Gastrocnemius medialis (tissue), 4 donors: ENCODE data around the gene SLX9. TPM values are rescaled to one million over a fixed set of nuclear protein-coding genes. Genes with fewer than 3 reads are reported as not detected.

Experiments used
- ATAC-seq, 2 donors: fragments of 150-250 bp; one replicate each; pipeline ENCODE4 v1.9.1; 2016
- DNase-seq, 2 donors: peaks; one replicate each; pipeline ENCODE4 v3.0.0-alpha.2; 2019
- H3K27ac ChIP-seq, 4 donors: fragments of 200-600 bp; sonication (generic); 1 replicate in 1 of 4; 2 replicates in 3 of 4; pipeline ENCODE4 v1.5.1; 2016 to 2018; ENCODE audit warnings: mild to moderate bottlenecking in 2 of 4, moderate library complexity in 1 of 4
- H3K27me3 ChIP-seq, 3 donors: fragments of 200-600 bp; sonication (generic) in 2 of 3; 1 replicate in 1 of 3; 2 replicates in 2 of 3; pipeline versions ENCODE4 v1.5.1 to v1.6.0; 2016 to 2019; ENCODE audit warnings: mild to moderate bottlenecking in 1 of 3, moderate library complexity in 1 of 3
- H3K36me3 ChIP-seq, 2 donors: fragments of 200-600 bp; sonication (generic) in 1 of 2; one replicate each; pipeline ENCODE4 v1.5.1; 2017 to 2018
- H3K4me1 ChIP-seq, 2 donors: fragments of 200-600 bp; sonication (generic) in 1 of 2; one replicate each; pipeline ENCODE4 v1.5.1; 2016 to 2017; ENCODE audit warnings: mild to moderate bottlenecking in 2 of 2
- H3K4me3 ChIP-seq, 4 donors: fragments of 200-600 bp; sonication (generic) in 3 of 4; 1 replicate in 1 of 4; 2 replicates in 3 of 4; pipeline ENCODE4 v1.5.1; 2016 to 2019; ENCODE audit warnings: mild to moderate bottlenecking in 2 of 4
- H3K9me3 ChIP-seq, 3 donors: fragments of 200-600 bp; sonication (generic) in 2 of 3; 1 replicate in 1 of 3; 2 replicates in 2 of 3; pipeline ENCODE4 v1.5.1; 2016 to 2019
- POLR2A ChIP-seq, 2 donors: fragments of 450-650 bp; IDR thresholded peaks; one replicate each; pipeline ENCODE4 v1.6.1; 2017; ENCODE audit warnings: antibody characterized with exemption in 2 of 2, mild to moderate bottlenecking in 2 of 2, moderate library complexity in 2 of 2
- in situ Hi-C, 4 donors: fragments of 200-750 bp; cut with MboI; loops; one replicate each; pipeline versions ENCODE4 v1.15.0 to v1.8.0; 2017; ENCODE audit warnings: low sequenced_read_pairs in 4 of 4
- intact Hi-C: fragments of 100-400 bp; cut with DNase I; formaldehyde crosslinking; loops from one replicate; pipeline ENCODE4 v1.15.1; 2023; ENCODE audit warnings: low total_unique reads
- total RNA-seq, 4 donors: library from RNA; depleted of rRNA; stranded (reverse); fragments of >200 nt; gene quantifications; one replicate each; pipeline versions ENCODE4 v1.1.0 to v1.2.3, GENCODE V29; 2016
- TF ChIP-seq, protein P1 (sequence below), 5 experiments: fragments of 450-650 bp in 3 of 5; fragments of 200-600 bp in 2 of 5; sonication (generic) in 2 of 5; IDR thresholded peaks in 4 of 5; conservative IDR thresholded peaks in 1 of 5; 1 replicate in 4 of 5; 2 replicates in 1 of 5; pipeline ENCODE4 v1.5.1; 2016 to 2019; ENCODE audit warnings: antibody characterized with exemption in 5 of 5, mild to moderate bottlenecking in 3 of 5, moderate library complexity in 3 of 5

Gene SLX9
- total RNA-seq, 4 donors from 2014 or later: 23.7 to 37.6 (median 25.8) TPM

DNA sequence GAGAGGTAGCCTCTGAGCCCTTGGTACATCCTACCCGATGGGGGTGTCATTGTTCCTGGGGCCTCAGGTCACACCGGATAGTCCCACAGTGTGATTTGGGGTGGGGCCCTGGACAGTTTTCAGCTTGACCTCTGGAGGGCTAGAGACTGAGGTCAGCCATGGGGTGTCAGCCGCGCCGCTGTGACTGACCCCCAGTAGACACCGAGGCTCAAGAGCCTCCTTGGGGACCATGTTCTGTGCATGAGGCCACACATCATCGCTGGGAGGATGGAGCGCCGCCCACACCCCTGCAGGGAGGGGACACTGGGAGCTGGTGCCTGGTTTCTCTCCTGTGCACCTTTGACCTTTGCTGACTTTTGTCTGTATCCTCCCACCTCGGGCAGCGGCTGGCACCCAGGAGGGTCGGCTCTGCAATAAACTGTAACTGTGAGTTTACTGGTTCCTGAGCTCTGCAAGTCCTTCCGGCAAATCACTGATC is 41.8 kb upstream of the SLX9 start:
- ATAC-seq: no peak
- Histone ChIP-seq H3K27me3 (peaks cover 0 to 3% (median 0%) of the 10 kb centered on the region in 3 donors), H3K4me3 (no peak overlapping the region), H3K27ac (no peak overlapping the region), H3K36me3 (no peaks in the 10 kb centered on the region), H3K4me1 (no peaks in the 10 kb centered on the region), H3K9me3 (no peaks in the 10 kb centered on the region)
- DNase-seq: no peak
- in situ Hi-C loops: no loop called here
- intact Hi-C loops: no loop called here
- TF ChIP-seq POLR2A (IDR thresholded peaks at IDR 0.05): no peak
- TF ChIP-seq, protein P1, sequence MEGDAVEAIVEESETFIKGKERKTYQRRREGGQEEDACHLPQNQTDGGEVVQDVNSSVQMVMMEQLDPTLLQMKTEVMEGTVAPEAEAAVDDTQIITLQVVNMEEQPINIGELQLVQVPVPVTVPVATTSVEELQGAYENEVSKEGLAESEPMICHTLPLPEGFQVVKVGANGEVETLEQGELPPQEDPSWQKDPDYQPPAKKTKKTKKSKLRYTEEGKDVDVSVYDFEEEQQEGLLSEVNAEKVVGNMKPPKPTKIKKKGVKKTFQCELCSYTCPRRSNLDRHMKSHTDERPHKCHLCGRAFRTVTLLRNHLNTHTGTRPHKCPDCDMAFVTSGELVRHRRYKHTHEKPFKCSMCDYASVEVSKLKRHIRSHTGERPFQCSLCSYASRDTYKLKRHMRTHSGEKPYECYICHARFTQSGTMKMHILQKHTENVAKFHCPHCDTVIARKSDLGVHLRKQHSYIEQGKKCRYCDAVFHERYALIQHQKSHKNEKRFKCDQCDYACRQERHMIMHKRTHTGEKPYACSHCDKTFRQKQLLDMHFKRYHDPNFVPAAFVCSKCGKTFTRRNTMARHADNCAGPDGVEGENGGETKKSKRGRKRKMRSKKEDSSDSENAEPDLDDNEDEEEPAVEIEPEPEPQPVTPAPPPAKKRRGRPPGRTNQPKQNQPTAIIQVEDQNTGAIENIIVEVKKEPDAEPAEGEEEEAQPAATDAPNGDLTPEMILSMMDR (IDR thresholded peaks at IDR 0.05 in 4 of 5, conservative IDR thresholded peaks at IDR 0.05 in 1 of 5): no peak

DNA sequence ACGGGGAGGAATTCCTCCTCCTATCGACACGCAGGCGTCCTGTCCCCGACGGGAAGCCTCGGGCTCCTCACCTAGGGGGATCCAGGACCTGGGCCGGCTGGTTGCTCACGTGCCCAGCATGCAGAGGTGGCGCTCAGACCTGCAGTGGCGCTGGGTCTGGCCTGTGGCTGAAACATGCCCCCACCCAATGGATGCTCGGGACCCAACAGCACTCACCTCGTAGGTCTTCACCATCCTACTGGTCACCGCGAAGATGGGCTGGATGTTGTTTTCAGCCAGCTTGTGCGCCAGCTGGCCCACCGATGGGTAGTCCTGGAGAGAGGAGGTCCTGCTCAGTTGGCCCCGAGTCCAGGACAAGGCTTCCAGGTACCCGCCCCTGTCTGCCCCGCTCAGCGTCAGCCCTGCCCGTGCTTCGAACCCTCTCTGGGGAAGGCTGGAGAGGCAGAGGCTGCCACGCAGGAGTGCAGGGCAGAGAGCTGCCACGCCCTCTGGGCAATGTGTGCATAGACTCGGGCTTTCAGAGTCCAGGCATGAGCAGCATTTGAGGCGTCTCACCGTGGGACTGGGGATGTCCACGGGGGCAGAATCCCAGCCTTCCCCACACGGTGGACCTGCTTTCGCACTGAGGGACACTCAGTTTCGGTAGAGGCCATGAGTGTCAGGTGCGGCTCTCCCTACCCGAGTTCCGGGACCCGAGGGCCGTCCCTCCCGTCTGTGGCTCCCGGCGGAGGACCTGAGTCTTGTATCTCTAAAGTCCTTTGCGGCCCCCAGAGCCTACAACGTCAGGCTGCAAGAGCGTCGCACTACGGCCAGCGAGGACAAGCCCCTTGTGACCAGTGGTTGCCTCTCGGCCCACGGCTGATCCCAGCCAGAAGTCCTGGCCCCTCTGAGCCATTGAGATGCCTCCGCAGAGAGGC is 40.7 kb upstream of the SLX9 start:
- intact Hi-C loops: no loop called here
- H3K27ac ChIP-seq: no peak overlapping the region
- DNase-seq (no peak), ATAC-seq (no peak)
- TF ChIP-seq, protein P1 (IDR thresholded peaks at IDR 0.05 in 4 of 5, conservative IDR thresholded peaks at IDR 0.05 in 1 of 5): no peak
- TF ChIP-seq POLR2A (IDR thresholded peaks at IDR 0.05): no peak
- H3K4me1 ChIP-seq: no peaks in the 10 kb centered on the region
- no peaks in the 10 kb centered on the region for H3K36me3 ChIP-seq
- no peaks in the 10 kb centered on the region for H3K9me3 ChIP-seq
- H3K27me3 ChIP-seq: peaks cover 0 to 3% (median 0%) of the 10 kb centered on the region in 3 donors
- in situ Hi-C loops: no loop called here
- H3K4me3 ChIP-seq: no peak overlapping the region

DNA sequence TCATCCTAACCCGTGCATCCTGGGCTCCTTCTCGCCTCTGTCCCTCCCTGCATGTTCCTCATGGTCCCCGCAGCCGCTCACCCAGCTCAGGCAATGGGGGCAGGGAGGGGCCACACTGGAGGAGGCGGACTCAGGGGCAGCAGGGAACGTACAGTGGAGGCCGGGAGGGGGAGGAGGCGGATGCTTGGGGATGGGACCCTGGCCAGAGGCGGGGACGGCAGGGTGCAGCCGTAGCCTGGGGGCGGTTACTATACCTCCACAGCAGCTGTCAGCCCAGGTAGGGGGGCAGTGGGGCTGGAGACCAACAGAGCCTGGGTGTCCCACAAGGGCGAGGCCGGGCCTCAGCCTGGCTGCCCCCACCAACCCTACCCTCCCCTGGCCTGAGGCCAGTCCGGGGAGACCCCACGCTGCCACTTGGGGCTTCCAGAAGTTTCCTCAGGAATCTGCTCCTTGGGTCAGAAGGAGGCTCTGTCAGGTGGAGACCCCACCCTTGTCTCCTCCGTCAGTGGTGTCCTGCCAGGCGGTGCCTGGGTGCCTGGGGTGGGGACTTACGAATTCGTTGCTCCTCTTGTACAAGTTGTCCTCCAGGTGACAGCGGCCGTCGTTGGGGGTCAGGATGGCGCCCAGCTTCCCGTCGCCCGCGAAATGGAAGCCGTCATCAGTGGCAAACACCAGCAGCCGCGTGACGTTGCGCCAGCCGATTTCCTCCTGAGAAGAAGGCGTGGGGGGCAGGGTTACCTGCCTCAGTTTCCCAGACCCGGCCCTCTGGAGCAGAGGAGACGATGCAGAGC is 39.9 kb upstream of the SLX9 start:
- TF ChIP-seq POLR2A (IDR thresholded peaks at IDR 0.05): no peak
- TF ChIP-seq, protein P1 (IDR thresholded peaks at IDR 0.05 in 4 of 5, conservative IDR thresholded peaks at IDR 0.05 in 1 of 5): no peak

DNA sequence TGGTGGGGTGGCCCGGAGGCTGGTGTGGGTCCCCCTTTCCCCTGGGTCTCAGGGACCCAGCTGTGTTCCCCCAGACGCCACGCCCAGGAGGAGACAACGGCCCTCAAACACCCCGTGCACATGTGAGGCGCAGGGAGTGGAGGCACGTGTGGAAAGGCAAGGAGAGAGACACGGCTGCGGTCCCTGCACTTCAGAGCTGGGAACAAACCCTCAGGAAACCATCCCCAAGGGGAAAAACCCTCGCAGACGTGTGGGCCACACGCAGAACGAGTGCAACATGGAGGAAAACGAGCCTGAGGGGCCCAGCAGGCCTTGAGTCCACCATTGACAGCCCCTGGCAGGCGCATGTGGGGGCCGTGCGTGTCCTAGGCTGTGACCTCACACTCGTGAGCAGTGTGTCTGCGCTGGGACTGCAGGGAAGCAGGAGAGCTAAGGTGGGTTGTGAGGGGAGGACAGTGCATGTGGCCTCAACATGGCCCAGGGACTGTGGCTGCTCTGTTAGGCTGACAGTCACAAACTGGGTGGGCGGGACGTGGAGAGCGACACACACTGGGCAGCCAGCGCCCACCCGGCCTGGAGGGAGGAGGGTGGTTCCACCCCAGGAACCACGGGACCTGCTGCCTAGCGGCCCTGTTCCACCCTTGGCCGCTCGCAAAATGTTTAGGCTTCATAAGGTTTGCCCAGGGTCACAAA is 39.1 kb upstream of the SLX9 start:
- Histone ChIP-seq H3K4me1 (no peaks in the 10 kb centered on the region), H3K4me3 (no peak overlapping the region), H3K27me3 (peaks cover 0 to 3% (median 0%) of the 10 kb centered on the region in 3 donors), H3K36me3 (no peaks in the 10 kb centered on the region), H3K9me3 (no peaks in the 10 kb centered on the region), H3K27ac (no peak overlapping the region)
- ATAC-seq (no peak), DNase-seq (no peak)
- intact Hi-C loops: no loop called here
- TF ChIP-seq, protein P1 (IDR thresholded peaks at IDR 0.05 in 4 of 5, conservative IDR thresholded peaks at IDR 0.05 in 1 of 5): no peak
- no peak for TF ChIP-seq POLR2A (IDR thresholded peaks at IDR 0.05)
- in situ Hi-C loops: no loop called here

More for the DNA sequence above, 39.9 kb upstream of the SLX9 start:
- Histone ChIP-seq H3K27ac (no peak overlapping the region), H3K27me3 (peaks cover 0 to 3% (median 0%) of the 10 kb centered on the region in 3 donors), H3K4me3 (no peak overlapping the region), H3K4me1 (no peaks in the 10 kb centered on the region), H3K36me3 (no peaks in the 10 kb centered on the region), H3K9me3 (no peaks in the 10 kb centered on the region)
- intact Hi-C loops: no loop called here
- ATAC-seq (no peak), DNase-seq (no peak)
- in situ Hi-C loops: no loop called here
